K562 (cell line): Measurements from ENCODE around the gene TCEA3. TPM values are rescaled to one million over a fixed set of nuclear protein-coding genes. Genes with fewer than 3 reads are reported as not detected.

Experiments
- ATF2 ChIP-seq: sonication (generic); formaldehyde crosslinking; IDR thresholded peaks from 2 replicates; pipeline ENCODE4 v1.8.1; 2022; ENCODE audit warnings: missing genetic modification reagents
- ATF4 ChIP-seq: fragments of 450-650 bp; formaldehyde crosslinking; IDR thresholded peaks from 2 replicates; pipeline ENCODE4 v1.4.0; 2022; ENCODE audit warnings: mild to moderate bottlenecking, moderate library complexity
- BACH1 ChIP-seq: fragments of 200-800 bp; sonication (Bioruptor generic); IDR thresholded peaks from 2 replicates; pipeline ENCODE4 v1.6.1; 2016; ENCODE audit warnings: missing genetic modification characterization, missing compliant biosample characterization
- E2F3 ChIP-seq: fragments of 250-450 bp; sonication (Bioruptor Pico); IDR thresholded peaks from 2 replicates; pipeline ENCODE4 v1.4.0; 2020; ENCODE audit warnings: mild to moderate bottlenecking
- ETS2 ChIP-seq: IDR thresholded peaks from 2 replicates; pipeline ENCODE4 v1.6.1; 2016; ENCODE audit warnings: borderline replicate concordance, missing genetic modification characterization, mild to moderate bottlenecking, moderate library complexity, missing compliant biosample characterization; ENCODE audit not compliant: poor library complexity, severe bottlenecking
- EZH2 ChIP-seq: IDR thresholded peaks from 2 replicates; pipeline ENCODE4 v1.6.1; 2012; ENCODE audit warnings: low read depth, mild to moderate bottlenecking, inconsistent platforms, low read length, borderline replicate concordance
- SIX5 ChIP-seq, 2 experiments: IDR thresholded peaks; 2 replicates each; pipeline ENCODE4 v1.6.1; 2011; ENCODE audit warnings: low read length in 2 of 2, borderline replicate concordance in 1 of 2, low read depth in 1 of 2, mild to moderate bottlenecking in 1 of 2, moderate library complexity in 1 of 2; ENCODE audit not compliant: insufficient read depth in 1 of 2
- SLC30A9 ChIP-seq: fragments of 250-450 bp; sonication (Bioruptor Pico); IDR thresholded peaks from 2 replicates; pipeline ENCODE4 v1.8.0; 2022; ENCODE audit warnings: mild to moderate bottlenecking, moderate library complexity
- U2AF1 ChIP-seq: fragments of 200-400 bp; formaldehyde crosslinking; optimal IDR thresholded peaks from 2 replicates; pipeline ENCODE3; 2017; ENCODE audit warnings: mild to moderate bottlenecking, low read depth, low read length, moderate library complexity
- VEZF1 ChIP-seq: fragments of 200-800 bp; sonication (Bioruptor generic); IDR thresholded peaks from 2 replicates; pipeline ENCODE4 v1.6.1; 2017; ENCODE audit warnings: missing genetic modification characterization, missing compliant biosample characterization
- ZBTB9 ChIP-seq: fragments of 450-650 bp; formaldehyde crosslinking; IDR thresholded peaks from 2 replicates; pipeline ENCODE4 v1.4.0; 2020; ENCODE audit warnings: mild to moderate bottlenecking, moderate library complexity
- ZC3H4 ChIP-seq: sonication (generic); formaldehyde crosslinking; IDR thresholded peaks from 2 replicates; pipeline ENCODE4 v1.9.0; 2021; ENCODE audit warnings: missing genetic modification reagents, borderline replicate concordance
- ZNF12 ChIP-seq: sonication (generic); formaldehyde crosslinking; IDR thresholded peaks from 2 replicates; pipeline ENCODE4 v1.4.0; 2020; ENCODE audit warnings: mild to moderate bottlenecking, missing genetic modification reagents
- ZNF263 ChIP-seq: sonication (generic); formaldehyde crosslinking; IDR thresholded peaks from 2 replicates; pipeline ENCODE4 v1.8.0; 2022; ENCODE audit warnings: mild to moderate bottlenecking, missing genetic modification reagents, borderline replicate concordance
- ZNF316 ChIP-seq: fragments of 450-650 bp; IDR thresholded peaks from 2 replicates; pipeline ENCODE4 v1.6.1; 2016
- ZNF398 ChIP-seq: fragments of 250-450 bp; sonication (Bioruptor Pico); IDR thresholded peaks from 2 replicates; pipeline ENCODE4 v1.8.0; 2021; ENCODE audit warnings: moderate library complexity, mild to moderate bottlenecking, inconsistent platforms
- ZNF449 ChIP-seq: fragments of 250-450 bp; sonication (Bioruptor Pico); IDR thresholded peaks from 2 replicates; pipeline ENCODE4 v1.8.0; 2022; ENCODE audit warnings: moderate library complexity, mild to moderate bottlenecking, inconsistent platforms
- ZNF75A ChIP-seq: fragments of 450-650 bp; formaldehyde crosslinking; IDR thresholded peaks from 2 replicates; pipeline ENCODE4 v1.4.0; 2020; ENCODE audit warnings: mild to moderate bottlenecking
- polyA plus RNA-seq, 8 experiments: library from polyadenylated mRNA; depleted of rRNA in 4 of 8; stranded (reverse) in 5 of 8; unstranded in 3 of 8; fragments of >200 nt; fragmentation: Nextera tagmentation in 2 of 8; fragmentation: Illumina TruSeq in 1 of 8; extraction: Ambion mirVana in 2 of 8; extraction: Trizol in 1 of 8; gene quantifications; 2 replicates each; pipeline versions ENCODE4 v1.2.1 to v1.2.3, GENCODE V29; 2011 to 2014; ENCODE audit warnings: inconsistent platforms in 1 of 8, missing spikeins in 1 of 8
- total RNA-seq, 7 experiments: library from RNA; depleted of rRNA in 6 of 7; stranded (reverse); fragments of >200 nt in 6 of 7; fragmentation: Illumina TruSeq in 2 of 7; extraction: Trizol in 2 of 7; gene quantifications; 2 replicates each; pipeline versions ENCODE4 v1.2.1 to v1.2.3, GENCODE V29; 2011 to 2021; ENCODE audit warnings: low replicate concordance in 1 of 7

TCEA3 gene
- total and polyA plus RNA-seq, 9 of the 15 experiments (the other 6 are each of a cell fraction or from before 2014, with no cell fraction given) = 0.03 to 0.55 (median 0.36) TPM

- TF ChIP-seq ZNF398 (CRISPR knock-in tag) (no peak), VEZF1 (CRISPR knock-in tag) (peak; percentile 95), ZBTB9 (peak; percentile 85), ETS2 (tag) (no peak), SLC30A9 (CRISPR knock-in tag) (no peak), ZNF449 (CRISPR knock-in tag) (no peak), ATF2 (CRISPR knock-in tag) (no peak), ZNF75A (CRISPR knock-in tag) (0 out of 2 replicates have a peak, but pooled peaks have one; percentile 58), EZH2 (no peak), ATF4 (0 out of 2 replicates have a peak, but pooled peaks have one; percentile 41), ZNF263 (CRISPR knock-in tag) (no peak), U2AF1 (peak; percentile 91), ZC3H4 (CRISPR knock-in tag) (0 out of 2 replicates have a peak, but pooled peaks have one; percentile 64), E2F3 (peak; percentile 72; the same call in 1 of the 2 replicates), BACH1 (no peak), SIX5 (IDR thresholded peaks at IDR 0.05; ENCODE audit: borderline replicate concordance in 1 of 2, insufficient read depth in 1 of 2, low read depth in 1 of 2, low read length in 2 of 2) (peak; percentile 96 to 97), ZNF316 (peak; percentile 93), ZNF12 (no peak)
Measured at GRCh38 chr1:23368562-23369334, 55.8 kb downstream of the TCEA3 start (continued).
